ENCODE results near the gene GFPT2. TPM values are rescaled to one million over a fixed set of nuclear protein-coding genes. Genes with fewer than 3 reads are reported as not detected.
A peak's percentile ranks its signal among the peaks of the same experiment; 100 is the strongest.

The GFPT2 gene
- 11.4 TPM for total RNA-seq

DNA sequence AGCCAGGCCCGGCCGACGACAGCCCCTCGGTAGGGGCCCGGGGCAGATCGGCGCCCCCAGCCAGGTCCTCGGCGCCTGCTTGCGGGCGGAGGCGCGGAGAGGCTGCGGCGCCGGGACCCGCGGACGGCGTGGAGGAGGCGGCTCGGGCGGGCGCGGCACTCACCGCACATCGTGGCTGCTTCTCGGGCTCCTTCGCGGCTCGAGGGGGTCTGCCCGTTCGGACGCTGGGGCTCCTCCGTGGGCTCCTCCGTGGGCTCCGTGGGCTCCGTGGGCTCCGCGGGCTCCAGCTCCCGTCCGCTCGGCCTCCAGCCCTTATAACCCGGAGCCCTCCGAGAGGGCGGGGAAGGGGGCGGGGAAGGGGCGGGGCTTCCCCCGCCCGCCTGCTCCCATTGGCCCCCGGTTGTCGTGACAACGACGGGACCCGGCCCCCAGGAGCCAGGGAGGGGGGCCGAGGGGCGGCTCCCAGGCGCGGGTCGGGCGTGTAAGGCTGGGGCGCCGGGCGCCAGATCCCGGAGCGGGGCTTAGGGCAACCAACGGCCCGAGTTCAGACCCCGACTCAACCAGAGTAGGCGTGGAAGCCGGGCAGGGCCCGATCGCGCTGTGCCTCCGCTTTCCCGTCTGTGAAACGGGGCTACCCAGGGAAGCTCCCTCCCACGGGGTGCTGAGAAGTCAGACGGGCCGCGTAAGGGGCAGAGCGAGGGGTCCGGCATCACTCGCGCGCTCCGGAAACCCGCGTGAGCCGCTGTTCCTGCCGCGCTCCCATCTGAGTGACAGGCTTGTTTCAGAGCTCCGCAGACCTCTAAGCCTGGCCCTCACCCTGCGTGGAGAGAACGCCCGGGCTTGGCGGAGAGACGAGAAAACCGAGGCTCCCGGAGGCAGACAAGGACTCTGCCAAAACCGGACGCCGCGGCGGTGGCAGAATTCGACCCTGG is at the start of gene GFPT2:
GFPT2 (minus strand) TSS at position 289 of the 932 bp plus-strand sequence; CDS start at position 170, 119 bp downstream.
- DNase-seq: peak; percentile 86

DNA sequence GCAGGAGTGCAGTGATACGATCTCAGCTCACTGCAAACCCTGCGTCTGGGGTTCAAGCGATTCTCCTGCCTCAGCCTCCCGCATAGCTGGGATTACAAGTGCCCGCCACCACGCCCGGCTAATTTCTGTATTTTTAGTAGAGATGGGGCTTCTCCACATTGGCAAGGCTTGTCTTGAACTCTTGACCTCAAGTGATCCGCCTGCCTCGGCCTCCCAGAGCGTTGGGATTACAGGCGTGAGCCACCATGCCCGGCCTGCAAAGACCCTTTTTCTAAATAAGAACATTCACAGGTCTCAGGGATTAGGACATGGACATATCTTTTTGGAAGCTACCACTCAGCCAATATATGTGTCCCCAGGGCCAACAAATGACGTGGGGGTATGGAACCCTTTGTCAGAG is 49.6 kb upstream of the GFPT2 start:
- no peak for DNase-seq

DNA sequence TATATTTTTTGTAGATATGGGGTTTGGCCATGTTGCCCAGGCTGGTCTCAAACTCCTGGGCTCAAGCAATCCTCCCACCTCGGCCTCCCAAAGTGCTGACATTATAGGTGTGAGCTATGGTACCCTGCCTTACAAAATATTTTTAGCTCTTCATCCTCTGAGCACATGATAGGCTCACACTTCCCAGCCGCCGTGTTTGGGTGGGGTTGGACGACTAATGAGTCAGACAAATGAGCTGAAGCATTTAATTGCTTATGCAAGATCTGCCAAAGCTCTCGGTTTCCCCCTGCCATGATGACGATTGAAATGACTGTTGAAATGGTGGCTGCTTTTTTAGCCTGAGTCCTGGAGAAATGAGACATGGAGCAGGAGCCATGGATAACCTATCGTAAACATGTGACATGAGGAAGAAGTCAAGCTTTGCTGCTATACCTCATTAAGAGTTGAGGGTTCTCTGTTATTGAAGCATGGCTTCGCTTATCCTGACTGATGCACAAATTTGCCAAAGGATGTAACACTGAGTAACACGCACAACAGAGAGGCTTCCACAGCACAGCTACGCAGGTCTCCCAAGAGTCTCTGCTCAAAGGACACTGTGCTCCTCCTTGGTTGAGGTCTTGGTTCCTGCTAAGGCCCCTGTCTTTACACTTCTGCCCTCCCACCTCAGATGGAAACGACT is 48.2 kb upstream of the GFPT2 start:
- DNase-seq: no peak

DNA sequence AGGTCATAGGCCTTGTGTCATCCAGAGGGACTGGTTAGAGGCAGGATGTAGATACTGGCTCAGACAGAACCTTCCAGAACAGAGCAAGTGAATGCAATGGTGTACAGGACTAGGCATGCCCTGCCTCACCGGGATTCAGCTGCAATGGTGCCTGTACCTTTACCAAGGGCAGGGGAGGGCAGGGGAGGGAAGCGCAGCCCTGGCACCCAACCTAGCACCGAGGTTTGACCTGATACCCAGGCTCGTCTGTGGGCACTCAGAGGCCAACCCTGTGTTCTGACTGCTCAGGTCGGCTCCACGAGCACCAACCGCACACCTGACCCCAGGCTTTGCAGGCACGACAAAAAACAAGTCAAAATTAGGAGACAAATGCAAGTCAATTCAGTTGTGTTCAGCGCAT is 47.3 kb upstream of the GFPT2 start:
- DNase-seq: no peak

DNA sequence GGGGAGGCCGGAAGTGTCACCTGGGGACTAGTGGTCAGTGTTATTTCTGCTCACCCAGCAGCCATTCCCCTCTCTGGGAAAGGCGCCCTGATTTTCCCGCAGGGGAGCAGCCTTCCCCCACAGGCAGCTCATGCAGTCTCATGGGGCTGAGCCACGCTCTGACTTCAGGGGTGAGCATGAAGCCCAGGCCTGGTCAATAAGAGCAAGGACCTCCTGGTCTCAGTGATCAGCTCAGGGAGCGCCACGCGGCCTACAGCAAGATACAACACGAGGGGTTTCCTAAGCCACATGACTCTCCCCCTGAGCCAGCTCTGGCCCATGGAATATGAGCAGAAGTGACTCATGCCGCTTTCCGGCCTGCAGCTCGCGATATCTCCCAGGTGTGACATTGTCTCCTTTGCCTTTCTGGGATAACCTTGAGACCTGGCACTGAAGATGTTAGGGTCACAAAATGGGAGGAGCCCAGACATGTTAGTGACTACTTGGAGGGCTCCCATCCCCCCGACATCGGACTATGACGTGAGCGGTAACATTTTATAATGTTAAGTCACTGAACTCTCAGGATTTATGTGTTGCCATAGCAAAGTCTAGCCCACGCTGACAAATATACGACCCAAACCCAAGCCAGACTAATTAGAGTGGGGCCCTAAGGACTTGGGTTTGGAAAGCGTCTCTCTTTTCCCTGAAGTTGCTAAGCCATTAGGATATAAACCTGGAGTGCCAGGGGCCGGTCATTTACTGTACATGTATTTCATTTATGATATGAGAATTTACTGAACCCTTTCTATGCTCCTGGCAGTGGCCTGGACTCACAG is 46.5 kb upstream of the GFPT2 start:
- no peak for DNase-seq

DNA sequence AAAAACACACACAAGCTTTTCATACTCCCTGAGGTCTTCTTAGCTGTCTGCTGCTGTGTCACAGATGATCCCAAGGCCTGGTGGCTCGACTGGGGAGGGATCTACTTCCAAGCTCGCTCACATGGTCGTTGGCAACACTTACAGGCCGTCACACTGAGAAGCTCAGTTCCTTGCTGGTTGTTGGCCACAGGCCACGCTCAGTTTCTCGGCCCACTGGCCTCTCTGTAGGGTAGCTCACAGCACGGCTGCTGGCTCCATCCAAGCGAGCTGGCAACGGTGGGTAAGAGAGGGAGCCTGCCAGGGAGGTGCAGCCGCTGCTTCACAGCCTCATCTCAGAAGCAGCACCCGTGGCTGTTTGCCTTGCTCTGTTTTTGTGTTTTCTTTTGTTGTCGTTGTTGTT is 43.8 kb upstream of the GFPT2 start:
- no peak for DNase-seq

DNA sequence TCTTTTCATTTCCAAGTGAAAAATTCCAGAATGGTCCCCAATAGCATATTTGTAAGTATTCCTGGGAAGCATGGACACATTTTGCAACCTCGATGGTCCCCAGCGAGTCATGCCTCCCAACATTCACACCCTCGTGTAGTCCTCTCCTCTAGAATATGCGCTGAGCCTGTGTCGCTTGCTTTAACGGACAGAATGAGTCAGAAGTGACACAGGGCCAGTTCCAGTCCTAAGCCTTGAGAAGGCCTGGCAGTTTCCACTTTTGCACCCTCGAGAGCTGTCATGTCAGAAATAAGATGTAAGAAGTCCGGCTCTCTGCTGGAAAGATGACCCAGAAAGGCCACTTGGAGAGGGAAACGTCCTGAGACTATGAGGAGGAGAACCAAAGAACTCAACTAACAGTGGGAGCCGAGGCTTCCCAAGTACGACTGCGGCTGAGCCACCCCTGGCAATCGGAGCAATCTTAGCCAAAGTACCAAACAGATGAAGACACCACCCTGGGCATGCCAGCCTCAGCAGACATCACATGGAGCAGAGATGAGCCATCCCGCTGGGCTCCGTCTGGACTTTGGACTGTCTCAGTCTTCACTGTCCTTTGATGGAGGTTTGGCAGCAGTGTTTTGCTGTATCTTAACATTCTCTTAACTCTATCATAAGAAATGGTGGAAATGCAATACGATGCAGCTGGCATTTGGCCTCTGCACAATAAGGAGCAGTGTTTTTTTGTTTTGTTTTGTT is 42.6 kb upstream of the GFPT2 start:
- DNase-seq: no peak

DNA sequence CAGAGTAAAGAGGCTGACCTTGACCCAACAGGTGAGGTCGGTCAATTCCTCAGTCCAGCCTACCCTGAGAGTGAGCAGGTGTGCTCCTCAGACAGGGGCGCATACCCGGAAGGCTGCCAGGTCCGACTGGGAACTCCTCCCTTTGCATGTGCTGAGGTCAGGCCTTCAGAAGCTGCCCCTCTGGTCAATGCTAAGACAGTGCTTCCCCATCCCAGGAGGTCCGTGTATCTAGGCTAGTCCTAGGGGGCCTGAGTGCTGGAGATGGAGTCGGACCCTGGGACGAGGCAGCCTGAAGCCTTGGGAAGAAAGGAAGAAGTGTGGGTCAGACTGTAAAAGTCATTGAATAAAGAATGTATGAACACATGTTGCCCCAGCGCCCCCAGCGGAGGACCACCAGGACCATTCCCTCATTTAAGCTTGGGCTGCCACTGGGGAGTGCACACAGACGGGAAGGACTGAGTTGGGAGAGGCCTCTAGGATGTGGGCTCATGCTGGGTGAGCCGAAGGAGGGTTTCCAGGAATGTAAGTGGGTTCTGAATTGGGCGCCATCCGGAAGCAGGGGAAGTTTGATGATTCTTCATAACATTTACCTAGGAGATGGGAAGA is 41.0 kb upstream of the GFPT2 start:
- no peak for DNase-seq

DNA sequence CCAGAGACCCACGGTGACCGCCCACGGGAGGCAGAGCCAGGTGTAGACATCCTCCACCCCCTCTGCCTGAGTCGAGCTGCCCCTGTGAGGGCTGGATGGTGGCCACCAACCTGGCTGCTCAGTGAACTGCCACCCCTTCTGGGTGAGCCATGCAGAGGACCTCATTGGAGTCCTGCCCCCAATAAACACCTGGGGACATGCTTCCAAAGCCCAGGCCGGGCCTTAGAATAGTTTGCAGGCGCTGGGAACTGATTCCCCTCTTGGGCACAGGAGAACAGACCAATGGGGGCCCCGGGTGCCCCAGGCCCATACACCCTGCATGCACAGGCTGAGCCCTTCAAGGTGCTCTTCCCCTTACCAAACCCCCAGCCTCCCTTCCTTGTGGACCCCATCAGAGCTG is 38.1 kb upstream of the GFPT2 start:
- DNase-seq: no peak

DNA sequence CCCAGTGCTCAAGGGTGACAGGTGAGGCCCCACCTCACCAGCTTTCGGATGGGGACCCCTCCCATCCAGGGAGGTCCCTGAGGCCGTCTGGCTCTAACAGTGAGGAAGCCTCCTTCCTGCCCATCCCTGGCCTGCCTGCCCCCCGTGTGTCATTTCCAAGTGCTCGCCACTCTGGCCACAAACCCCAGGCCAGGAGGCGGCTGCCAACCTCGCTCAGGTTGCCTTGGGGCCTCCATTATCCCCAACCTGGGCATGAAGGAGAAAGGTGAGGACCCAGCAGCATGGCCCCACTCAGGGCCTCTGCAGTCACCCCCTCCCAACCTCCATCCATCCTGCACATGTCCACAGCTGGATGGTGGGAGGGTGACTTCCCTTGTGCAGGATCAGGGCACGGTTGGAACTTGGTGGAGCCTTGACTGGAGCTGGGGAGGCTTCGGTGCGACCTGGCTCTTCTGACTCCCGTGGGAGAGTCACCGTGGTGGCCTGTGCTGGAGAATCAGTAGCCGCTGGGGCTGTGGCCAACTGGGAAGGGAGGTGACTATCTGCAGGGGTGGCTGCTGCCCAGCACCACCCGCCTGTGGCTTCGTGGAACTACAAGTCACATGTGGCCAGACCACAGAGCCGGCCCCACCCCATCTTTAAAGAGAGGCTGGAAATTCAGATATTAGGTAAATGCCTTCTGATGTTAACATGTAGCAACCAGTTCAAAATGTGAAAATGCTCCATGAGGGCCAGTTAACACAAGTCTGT is 37.5 kb upstream of the GFPT2 start:
- DNase-seq: no peak

DNA sequence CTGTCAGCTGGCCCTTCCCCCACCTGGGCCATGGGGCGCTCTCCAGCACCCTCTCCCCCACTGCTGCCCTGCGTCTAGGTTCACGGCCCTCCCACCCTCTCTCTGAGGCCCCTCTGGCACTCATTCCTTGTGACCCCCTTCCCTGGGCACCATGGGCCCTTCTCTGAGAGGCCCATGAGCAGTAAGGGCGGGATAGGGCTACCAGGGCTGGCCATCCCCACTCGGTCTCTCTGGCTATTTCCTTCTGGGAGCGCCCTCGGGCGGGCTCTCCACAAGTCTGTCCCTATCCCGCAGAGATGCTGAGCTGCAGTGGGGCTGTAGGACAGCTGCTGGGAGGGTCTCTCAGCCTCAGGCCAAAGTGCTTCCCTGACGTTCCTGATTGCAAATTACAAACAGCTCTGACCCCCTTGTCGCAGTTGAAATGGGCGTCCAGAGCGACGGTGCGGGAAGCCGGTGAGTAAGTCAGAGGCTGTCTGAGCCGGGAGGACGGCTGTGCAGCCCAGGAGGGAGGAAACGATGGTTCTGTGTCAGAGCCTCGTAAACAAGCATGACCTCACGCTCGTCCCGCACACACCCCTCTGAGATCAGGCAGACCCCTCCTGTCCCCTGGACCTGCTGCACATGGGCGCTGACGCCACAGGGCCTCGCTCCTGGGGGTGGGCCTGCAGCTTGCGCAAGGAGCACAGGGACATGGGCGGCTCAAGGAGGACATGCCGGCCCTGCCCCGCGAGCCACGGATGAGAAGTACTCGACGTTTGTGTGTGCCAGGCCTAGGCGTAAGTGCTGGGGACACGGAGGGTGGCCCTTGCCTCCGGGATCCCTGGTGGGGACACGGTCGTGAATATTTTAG is 36.3 kb upstream of the GFPT2 start:
- DNase-seq: no peak

DNA sequence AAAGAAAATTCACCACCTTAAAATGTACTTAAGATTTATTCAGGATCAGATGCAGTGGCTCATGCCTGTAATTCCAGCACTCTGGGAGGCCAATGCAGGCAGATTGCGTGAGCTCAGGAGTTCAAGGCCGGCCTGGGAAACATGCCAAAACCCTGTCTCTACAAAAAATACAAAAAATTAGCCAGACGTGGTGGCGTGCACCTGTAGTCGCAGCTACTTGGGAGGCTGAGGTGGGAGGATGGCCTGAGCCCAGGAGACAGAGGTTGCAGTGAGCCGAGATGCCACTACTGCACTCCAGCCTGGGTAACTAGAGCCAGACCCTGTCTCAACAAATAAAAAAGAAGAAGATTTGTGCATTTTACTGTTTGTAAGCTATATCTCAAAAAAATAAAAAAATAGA is 34.7 kb upstream of the GFPT2 start:
- no peak for DNase-seq

DNA sequence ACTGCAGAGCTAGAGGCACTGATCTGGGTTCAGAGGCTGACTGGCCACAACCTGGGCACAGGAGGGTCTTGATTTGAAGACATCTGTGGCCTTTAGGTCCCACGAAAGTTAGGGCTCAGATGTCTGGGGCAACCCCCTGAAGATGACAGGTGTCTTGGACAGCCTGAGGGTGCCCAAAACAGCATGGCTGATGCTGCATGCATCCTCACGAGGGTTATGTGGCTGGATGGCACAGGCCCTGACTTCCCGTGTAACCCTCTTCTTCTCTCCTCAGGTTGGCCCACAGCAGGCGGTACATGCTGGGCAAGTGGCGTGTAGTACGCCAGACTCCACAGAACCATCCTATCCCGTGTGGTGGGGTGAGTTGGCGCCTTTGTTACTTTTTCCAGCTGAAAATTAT is 29.8 kb upstream of the GFPT2 start:
- DNase-seq: no peak

DNA sequence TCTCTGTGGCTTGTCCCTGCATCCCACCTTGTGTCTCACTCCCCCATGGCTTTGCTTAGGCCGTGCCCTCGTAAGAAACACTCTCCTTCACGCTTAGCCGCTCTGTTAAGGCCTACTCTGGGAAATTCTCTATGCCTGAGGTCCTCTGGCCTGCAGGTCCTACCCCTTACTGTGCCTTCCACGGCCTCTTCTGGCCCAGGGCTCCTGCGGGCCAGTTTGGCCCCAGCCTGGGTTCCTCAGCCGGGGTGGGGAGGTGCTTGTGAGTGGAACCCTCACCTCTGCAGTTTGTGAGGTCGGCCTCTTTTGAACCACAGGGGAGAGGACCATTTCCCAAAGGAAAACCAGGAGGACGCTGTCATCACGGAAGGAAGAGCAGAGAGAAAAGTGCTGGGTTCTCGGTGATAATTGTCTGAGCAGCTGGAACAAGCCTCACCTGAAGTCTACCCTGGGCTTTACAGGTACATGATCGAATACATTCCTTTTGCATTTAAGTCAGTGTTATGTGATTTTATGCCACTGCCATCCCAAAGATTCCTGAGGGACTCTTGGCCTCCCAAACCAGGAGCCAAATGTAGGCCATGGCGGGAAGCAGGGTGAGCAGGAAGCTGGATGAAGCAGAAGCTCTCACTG is 28.8 kb upstream of the GFPT2 start:
- no peak for DNase-seq

DNA sequence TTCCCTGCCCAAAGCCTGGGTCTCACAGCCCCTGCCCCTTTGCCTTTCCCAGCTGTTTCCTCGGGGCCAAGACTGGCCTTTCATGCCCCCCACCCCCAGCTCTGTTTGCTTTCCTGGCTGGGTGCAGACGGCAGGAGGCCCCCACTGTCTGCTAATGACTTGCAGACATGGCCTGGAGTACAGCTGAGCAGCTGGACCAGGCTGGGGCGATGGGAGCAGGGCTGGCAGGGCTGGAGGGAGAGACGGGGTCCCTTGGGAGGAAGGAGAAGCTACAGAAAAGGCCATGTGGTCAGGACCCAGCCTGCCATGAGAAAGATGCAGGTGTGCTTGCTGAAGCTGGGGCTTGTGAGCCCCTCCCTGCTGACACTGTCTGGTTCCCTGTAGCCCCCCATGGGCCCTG is 28.3 kb upstream of the GFPT2 start:
- no peak for DNase-seq

DNA sequence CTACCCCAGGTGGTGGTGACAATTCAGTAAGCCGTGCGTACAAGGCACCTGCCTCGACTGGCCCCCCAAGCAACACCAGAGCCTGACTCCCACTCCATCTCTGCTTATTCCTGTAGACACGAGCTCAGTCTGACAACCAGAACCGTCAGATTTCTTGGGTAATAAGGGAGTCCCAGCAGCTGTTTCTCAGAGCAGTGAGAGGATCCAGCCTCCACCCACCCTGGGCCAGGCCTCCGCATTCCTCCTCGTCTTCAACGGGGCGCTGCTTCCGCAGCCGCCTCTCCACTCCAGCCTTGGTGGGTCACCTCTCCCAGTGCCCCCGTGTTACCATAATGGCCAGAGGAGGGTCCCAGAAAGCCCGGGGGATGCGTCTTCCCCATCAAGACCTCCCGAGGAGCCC is 27.7 kb upstream of the GFPT2 start:
- DNase-seq: no peak

DNA sequence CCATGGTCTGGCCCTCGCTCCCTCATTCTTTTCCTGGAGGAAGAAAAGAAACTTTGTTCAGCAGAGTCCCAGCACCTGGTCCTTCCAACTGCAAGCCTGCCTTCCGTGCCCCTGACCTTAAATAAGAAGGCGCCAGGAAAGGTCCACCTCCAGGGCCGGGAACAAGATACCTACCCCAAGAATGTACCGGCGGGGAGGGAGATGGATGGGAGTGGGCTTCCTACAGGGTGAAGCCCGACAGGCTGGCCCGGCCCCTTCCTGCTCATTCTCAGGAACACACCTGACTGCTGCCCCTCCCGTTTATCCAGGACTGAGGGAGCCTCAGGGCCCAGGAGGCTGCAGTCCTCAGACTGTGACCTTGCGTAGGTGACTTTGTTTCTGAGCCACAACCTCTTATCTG is 27.3 kb upstream of the GFPT2 start:
- no peak for DNase-seq

DNA sequence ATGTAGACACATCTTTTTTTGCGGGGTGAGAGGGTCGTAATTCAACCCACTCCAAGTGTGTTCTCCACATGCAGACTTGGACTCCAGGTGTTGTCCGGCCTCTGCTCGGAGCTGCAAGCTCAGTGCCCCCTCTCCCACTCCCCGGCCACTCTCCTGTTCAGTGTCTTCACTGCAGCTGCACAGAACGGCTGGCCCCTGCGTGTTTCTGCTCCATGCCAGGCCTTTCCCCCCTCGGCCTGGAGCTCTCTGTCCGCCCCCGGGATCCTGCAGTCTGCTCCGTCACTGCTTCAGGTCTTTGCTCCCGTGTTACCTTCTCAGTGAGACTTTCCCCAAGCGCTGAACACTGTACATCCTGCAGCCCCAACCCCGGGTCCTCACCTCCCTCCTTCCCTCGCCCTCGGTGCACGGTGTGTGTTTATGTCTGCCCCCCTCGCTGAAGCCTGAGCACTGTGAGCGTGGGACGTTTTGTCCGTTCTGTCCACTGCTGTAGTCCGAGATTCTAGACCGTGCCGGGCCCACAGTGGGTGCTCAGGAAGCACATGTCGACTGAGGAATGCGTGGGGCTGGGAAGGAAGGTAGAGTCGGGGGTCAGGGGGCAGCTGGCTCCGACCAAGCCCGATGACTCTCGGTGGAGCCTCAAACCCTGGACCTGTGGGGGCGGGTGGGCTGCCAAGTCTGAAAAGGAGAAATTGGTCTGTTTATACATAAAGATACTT is 26.4 kb upstream of the GFPT2 start:
- no peak for DNase-seq

Data from occipital lobe (tissue), 2 donors.